HEK293 (cell line): ENCODE results near the gene DPH7.

Source experiments
- CTCF ChIA-PET: fragments of 350-600 bp; formaldehyde crosslinking; extraction: SDS; loops from one replicate; lab custom pipeline; 2021; ENCODE audit warnings: antibody characterized with exemption; lab: Yijun Ruan, JAX
- POLR2A ChIA-PET: fragments of 300-600 bp; formaldehyde crosslinking; extraction: SDS; loops from one replicate; lab custom pipeline; 2020; ENCODE audit warnings: antibody characterized with exemption, inconsistent platforms; lab: Yijun Ruan, JAX
- H3K27ac ChIP-seq: fragments of 200-500 bp; sonication (Bioruptor generic); 2 replicates; pipeline ENCODE4 v1.5.1; 2014; ENCODE audit warnings: low read depth, low read length, control low read depth, inconsistent platforms; ENCODE audit errors: extremely low read depth
- H3K36me3 ChIP-seq, 2 experiments: fragments of 200-500 bp in 1 of 2; sonication (Bioruptor generic) in 1 of 2; 1 replicate in 1 of 2; 2 replicates in 1 of 2; pipeline ENCODE4 v1.5.1; 2014 to 2017; ENCODE audit warnings: inconsistent platforms in 2 of 2, low read length in 2 of 2; ENCODE audit not compliant: control insufficient read depth in 2 of 2, insufficient read depth in 1 of 2
- H3K4me1 ChIP-seq: fragments of 200-500 bp; sonication (Bioruptor generic); 2 replicates; pipeline ENCODE4 v1.5.1; 2014; ENCODE audit warnings: mild to moderate bottlenecking, low read length, inconsistent platforms; ENCODE audit not compliant: control insufficient read depth, insufficient read depth
- H3K4me3 ChIP-seq: 2 replicates; pipeline ENCODE4 v1.5.1; 2011; ENCODE audit warnings: low read depth, mild to moderate bottlenecking, control low read depth, low read length, moderate library complexity
- H3K9me3 ChIP-seq: fragments of 200-500 bp; sonication (Bioruptor generic); 2 replicates; pipeline ENCODE4 v1.5.1; 2014; ENCODE audit warnings: low read depth, low read length, inconsistent platforms; ENCODE audit not compliant: control insufficient read depth, insufficient read depth
- GLIS1 ChIP-seq: fragments of 450-650 bp; formaldehyde crosslinking; IDR thresholded peaks from 2 replicates; pipeline ENCODE4 v1.5.1; 2016; ENCODE audit warnings: missing biosample characterization, missing genetic modification characterization
- GLIS2 ChIP-seq: fragments of 450-650 bp; formaldehyde crosslinking; IDR thresholded peaks from 2 replicates; pipeline ENCODE4 v1.5.1; 2016; ENCODE audit warnings: missing biosample characterization, missing genetic modification characterization
- PRDM1 ChIP-seq: fragments of 450-650 bp; formaldehyde crosslinking; IDR thresholded peaks from 2 replicates; pipeline ENCODE4; 2016; ENCODE audit warnings: missing biosample characterization, missing genetic modification characterization
- ZBTB1 ChIP-seq: fragments of 450-650 bp; formaldehyde crosslinking; IDR thresholded peaks from 2 replicates; pipeline ENCODE4 v1.5.1; 2016; ENCODE audit warnings: missing biosample characterization, missing genetic modification characterization
- ZBTB48 ChIP-seq: fragments of 450-650 bp; formaldehyde crosslinking; IDR thresholded peaks from 2 replicates; pipeline ENCODE4 v1.5.1; 2016; ENCODE audit warnings: missing biosample characterization, missing genetic modification characterization
- ZIC2 ChIP-seq: fragments of 450-650 bp; formaldehyde crosslinking; IDR thresholded peaks from 2 replicates; pipeline ENCODE4 v1.5.1; 2016; ENCODE audit warnings: missing biosample characterization, missing genetic modification characterization
- ZNF112 ChIP-seq: fragments of 450-650 bp; formaldehyde crosslinking; IDR thresholded peaks from 2 replicates; pipeline ENCODE4 v1.5.0; 2017; ENCODE audit warnings: missing biosample characterization, missing genetic modification characterization
- ZNF223 ChIP-seq: fragments of 450-650 bp; formaldehyde crosslinking; IDR thresholded peaks from 2 replicates; pipeline ENCODE4 v1.5.1; 2016; ENCODE audit warnings: missing biosample characterization, missing genetic modification characterization
- ZNF433 ChIP-seq: fragments of 450-650 bp; formaldehyde crosslinking; IDR thresholded peaks from 2 replicates; pipeline ENCODE4 v1.5.1; 2016; ENCODE audit warnings: missing biosample characterization, missing genetic modification characterization, low read depth
- ZNF544 ChIP-seq: fragments of 450-650 bp; formaldehyde crosslinking; IDR thresholded peaks from 2 replicates; pipeline ENCODE4 v1.5.0; 2017; ENCODE audit warnings: missing biosample characterization, missing genetic modification characterization
- ZNF549 ChIP-seq: fragments of 450-650 bp; IDR thresholded peaks from 2 replicates; pipeline ENCODE4 v1.5.1; 2018; ENCODE audit warnings: missing biosample characterization, missing genetic modification characterization, mild to moderate bottlenecking, inconsistent platforms, moderate library complexity
- ZNF707 ChIP-seq: fragments of 450-650 bp; formaldehyde crosslinking; IDR thresholded peaks from 2 replicates; pipeline ENCODE4 v1.5.1; 2016; ENCODE audit warnings: missing biosample characterization, missing genetic modification characterization
- ZNF777 ChIP-seq: fragments of 450-650 bp; formaldehyde crosslinking; IDR thresholded peaks from 2 replicates; pipeline ENCODE4 v1.5.1; 2017; ENCODE audit warnings: missing biosample characterization, missing genetic modification characterization, borderline replicate concordance
- ZXDB ChIP-seq: fragments of 450-650 bp; formaldehyde crosslinking; IDR thresholded peaks from 2 replicates; pipeline ENCODE4 v1.5.1; 2016; ENCODE audit warnings: missing biosample characterization, missing genetic modification characterization
- TF ChIP-seq, protein P1 (sequence below): fragments of 450-650 bp; formaldehyde crosslinking; IDR thresholded peaks from 2 replicates; pipeline ENCODE4 v1.5.1; 2016; ENCODE audit warnings: missing biosample characterization, missing genetic modification characterization
- TF ChIP-seq, protein P2 (sequence below): fragments of 450-650 bp; formaldehyde crosslinking; IDR thresholded peaks from 2 replicates; pipeline ENCODE4 v1.5.1; 2016; ENCODE audit warnings: missing biosample characterization, missing genetic modification characterization
- TF ChIP-seq, protein P3 (sequence below): fragments of 450-650 bp; formaldehyde crosslinking; IDR thresholded peaks from 2 replicates; pipeline ENCODE4 v1.5.1; 2016; ENCODE audit warnings: missing biosample characterization, missing genetic modification characterization
- TF ChIP-seq, protein P4 (sequence below): sonication (generic); formaldehyde crosslinking; IDR thresholded peaks from 2 replicates; pipeline ENCODE4 v1.8.1; 2022; ENCODE audit warnings: mild to moderate bottlenecking, moderate library complexity, missing genetic modification reagents
- TF ChIP-seq, protein P5 (sequence below): fragments of 450-650 bp; formaldehyde crosslinking; IDR thresholded peaks from 2 replicates; pipeline ENCODE4 v1.5.1; 2016; ENCODE audit warnings: missing biosample characterization, missing genetic modification characterization

DPH7 gene

DNA sequence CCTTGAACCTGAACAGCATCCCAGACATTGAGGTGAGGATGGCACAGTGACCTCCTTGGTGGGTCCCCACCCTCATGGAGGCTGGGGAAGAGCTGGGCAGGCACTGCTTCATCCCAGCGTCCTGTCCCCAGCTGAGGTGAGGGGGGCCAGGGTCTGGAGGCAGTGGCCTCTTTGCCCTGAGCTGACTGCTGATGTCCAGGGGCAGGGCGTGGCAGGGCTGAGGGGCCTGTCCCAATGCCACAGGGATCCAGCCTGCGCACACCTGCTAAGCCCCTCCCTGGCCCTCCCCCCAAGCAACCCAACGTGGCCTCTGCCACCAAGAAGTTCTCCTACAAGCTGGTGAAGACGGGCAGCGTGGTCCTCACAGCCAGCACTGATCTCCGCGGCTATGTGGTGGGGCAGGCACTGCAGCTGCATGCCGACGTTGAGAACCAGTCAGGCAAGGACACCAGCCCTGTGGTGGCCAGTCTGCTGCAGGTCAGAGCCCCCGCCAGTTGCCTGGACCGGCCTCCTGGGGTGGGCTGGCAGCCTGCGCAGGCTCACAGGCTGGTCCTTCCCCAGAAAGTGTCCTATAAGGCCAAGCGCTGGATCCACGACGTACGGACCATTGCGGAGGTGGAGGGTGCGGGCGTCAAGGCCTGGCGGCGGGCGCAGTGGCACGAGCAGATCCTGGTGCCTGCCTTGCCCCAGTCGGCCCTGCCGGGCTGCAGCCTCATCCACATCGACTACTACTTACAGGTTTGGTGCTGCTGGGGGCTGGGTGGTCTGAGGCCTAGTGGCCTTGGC is 35.2 kb upstream of the DPH7 start:
- ChIA-PET CTCF (interaction anchor here (0.8 to 3.0 kb wide), 2 partner anchors 32 to 86 kb away, joined by 3 to 16 read pairs; no protein-coding TSS in a partner anchor), POLR2A (interaction anchor here (0.7 to 1.0 kb wide), 3 partner anchors 9 to 22 kb away, joined by 3 to 5 read pairs (median 4); partner anchors contain the start of gene ARRDC1)
- Histone ChIP-seq H3K9me3 (no peaks in the 10 kb centered on the region), H3K4me1 (peaks cover 6% of the 10 kb centered on the region; the same call in 1 of the 2 replicates), H3K36me3 (peaks cover 0 to 38% of the 10 kb centered on the region in 2 experiments; a peak in 1 of 3 replicates), H3K27ac (0 out of 2 replicates have a peak overlapping the region, but pooled peaks have one; percentile 6), H3K4me3 (no peak overlapping the region)
- TF ChIP-seq, protein P1, sequence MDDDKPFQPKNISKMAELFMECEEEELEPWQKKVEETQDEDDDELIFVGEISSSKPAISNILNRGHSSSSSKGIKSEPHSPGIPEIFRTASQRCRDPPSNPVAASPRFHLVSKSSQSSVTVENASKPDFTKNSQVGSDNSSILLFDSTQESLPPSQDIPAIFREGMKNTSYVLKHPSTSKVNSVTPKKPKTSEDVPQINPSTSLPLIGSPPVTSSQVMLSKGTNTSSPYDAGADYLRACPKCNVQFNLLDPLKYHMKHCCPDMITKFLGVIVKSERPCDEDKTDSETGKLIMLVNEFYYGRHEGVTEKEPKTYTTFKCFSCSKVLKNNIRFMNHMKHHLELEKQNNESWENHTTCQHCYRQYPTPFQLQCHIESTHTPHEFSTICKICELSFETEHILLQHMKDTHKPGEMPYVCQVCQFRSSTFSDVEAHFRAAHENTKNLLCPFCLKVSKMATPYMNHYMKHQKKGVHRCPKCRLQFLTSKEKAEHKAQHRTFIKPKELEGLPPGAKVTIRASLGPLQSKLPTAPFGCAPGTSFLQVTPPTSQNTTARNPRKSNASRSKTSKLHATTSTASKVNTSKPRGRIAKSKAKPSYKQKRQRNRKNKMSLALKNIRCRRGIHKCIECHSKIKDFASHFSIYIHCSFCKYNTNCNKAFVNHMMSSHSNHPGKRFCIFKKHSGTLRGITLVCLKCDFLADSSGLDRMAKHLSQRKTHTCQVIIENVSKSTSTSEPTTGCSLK (tag by site-specific recombination): no peak
- TF ChIP-seq, protein P2, sequence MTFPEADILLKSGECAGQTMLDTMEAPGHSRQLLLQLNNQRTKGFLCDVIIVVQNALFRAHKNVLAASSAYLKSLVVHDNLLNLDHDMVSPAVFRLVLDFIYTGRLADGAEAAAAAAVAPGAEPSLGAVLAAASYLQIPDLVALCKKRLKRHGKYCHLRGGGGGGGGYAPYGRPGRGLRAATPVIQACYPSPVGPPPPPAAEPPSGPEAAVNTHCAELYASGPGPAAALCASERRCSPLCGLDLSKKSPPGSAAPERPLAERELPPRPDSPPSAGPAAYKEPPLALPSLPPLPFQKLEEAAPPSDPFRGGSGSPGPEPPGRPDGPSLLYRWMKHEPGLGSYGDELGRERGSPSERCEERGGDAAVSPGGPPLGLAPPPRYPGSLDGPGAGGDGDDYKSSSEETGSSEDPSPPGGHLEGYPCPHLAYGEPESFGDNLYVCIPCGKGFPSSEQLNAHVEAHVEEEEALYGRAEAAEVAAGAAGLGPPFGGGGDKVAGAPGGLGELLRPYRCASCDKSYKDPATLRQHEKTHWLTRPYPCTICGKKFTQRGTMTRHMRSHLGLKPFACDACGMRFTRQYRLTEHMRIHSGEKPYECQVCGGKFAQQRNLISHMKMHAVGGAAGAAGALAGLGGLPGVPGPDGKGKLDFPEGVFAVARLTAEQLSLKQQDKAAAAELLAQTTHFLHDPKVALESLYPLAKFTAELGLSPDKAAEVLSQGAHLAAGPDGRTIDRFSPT (tag by site-specific recombination): 0 out of 2 replicates have a peak, but pooled peaks have one; percentile 17

DNA sequence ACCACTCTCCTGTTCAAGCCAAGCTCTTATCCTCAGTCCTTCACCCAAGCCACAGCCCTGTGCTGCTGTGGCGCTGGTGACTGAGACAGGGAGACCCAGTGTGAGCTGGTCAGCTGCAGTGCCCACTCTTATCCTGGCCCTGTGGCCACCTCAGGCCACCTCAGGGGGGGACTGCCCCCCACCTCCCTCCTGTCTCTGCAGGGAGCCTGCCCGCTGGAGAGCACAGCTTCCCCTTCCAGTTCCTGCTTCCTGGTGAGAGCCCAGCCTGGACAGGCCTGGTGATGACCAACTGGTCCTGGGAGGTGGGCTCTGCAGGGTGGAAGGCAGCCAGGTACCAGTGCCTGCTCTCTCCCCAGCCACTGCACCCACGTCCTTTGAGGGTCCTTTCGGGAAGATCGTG is 34.5 kb upstream of the DPH7 start:
- Histone ChIP-seq H3K4me1 (peaks cover 6% of the 10 kb centered on the region; the same call in 1 of the 2 replicates), H3K4me3 (no peak overlapping the region)
- CTCF ChIA-PET: interaction anchor here (0.8 to 3.0 kb wide), 2 partner anchors 31 to 85 kb away, joined by 3 to 16 read pairs; no protein-coding TSS in a partner anchor

More for the DNA sequence above, 34.5 kb upstream of the DPH7 start:
- POLR2A ChIA-PET: interaction anchor here (0.7 to 1.0 kb wide), 3 partner anchors 8 to 22 kb away, joined by 3 to 5 read pairs (median 4); partner anchors contain the start of gene ARRDC1
- Histone ChIP-seq H3K27ac (0 out of 2 replicates have a peak overlapping the region, but pooled peaks have one; percentile 6), H3K9me3 (no peaks in the 10 kb centered on the region), H3K36me3 (peaks cover 0 to 38% of the 10 kb centered on the region in 2 experiments; a peak in 1 of 3 replicates)
- TF ChIP-seq, protein P3, sequence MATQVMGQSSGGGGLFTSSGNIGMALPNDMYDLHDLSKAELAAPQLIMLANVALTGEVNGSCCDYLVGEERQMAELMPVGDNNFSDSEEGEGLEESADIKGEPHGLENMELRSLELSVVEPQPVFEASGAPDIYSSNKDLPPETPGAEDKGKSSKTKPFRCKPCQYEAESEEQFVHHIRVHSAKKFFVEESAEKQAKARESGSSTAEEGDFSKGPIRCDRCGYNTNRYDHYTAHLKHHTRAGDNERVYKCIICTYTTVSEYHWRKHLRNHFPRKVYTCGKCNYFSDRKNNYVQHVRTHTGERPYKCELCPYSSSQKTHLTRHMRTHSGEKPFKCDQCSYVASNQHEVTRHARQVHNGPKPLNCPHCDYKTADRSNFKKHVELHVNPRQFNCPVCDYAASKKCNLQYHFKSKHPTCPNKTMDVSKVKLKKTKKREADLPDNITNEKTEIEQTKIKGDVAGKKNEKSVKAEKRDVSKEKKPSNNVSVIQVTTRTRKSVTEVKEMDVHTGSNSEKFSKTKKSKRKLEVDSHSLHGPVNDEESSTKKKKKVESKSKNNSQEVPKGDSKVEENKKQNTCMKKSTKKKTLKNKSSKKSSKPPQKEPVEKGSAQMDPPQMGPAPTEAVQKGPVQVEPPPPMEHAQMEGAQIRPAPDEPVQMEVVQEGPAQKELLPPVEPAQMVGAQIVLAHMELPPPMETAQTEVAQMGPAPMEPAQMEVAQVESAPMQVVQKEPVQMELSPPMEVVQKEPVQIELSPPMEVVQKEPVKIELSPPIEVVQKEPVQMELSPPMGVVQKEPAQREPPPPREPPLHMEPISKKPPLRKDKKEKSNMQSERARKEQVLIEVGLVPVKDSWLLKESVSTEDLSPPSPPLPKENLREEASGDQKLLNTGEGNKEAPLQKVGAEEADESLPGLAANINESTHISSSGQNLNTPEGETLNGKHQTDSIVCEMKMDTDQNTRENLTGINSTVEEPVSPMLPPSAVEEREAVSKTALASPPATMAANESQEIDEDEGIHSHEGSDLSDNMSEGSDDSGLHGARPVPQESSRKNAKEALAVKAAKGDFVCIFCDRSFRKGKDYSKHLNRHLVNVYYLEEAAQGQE (tag by site-specific recombination): no peak
- TF ChIP-seq ZNF707 (tag by site-specific recombination) (no peak), ZIC2 (tag by site-specific recombination) (peak; percentile 75), ZBTB1 (no peak), ZNF544 (tag by site-specific recombination) (no peak), ZNF433 (tag by site-specific recombination) (no peak), ZNF777 (tag by site-specific recombination) (no peak), ZNF549 (tag by site-specific recombination) (no peak), PRDM1 (no peak), ZNF223 (tag by site-specific recombination) (no peak), ZNF112 (tag by site-specific recombination) (no peak), GLIS1 (tag by site-specific recombination) (peak; percentile 31; the same call in 1 of the 2 replicates), ZXDB (tag by site-specific recombination) (no peak), ZBTB48 (tag by site-specific recombination) (no peak), GLIS2 (tag by site-specific recombination) (peak; percentile 43; the same call in 1 of the 2 replicates)
- TF ChIP-seq, protein P4, sequence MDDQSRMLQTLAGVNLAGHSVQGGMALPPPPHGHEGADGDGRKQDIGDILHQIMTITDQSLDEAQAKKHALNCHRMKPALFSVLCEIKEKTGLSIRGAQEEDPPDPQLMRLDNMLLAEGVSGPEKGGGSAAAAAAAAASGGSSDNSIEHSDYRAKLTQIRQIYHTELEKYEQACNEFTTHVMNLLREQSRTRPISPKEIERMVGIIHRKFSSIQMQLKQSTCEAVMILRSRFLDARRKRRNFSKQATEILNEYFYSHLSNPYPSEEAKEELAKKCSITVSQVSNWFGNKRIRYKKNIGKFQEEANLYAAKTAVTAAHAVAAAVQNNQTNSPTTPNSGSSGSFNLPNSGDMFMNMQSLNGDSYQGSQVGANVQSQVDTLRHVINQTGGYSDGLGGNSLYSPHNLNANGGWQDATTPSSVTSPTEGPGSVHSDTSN: no peak
- TF ChIP-seq, protein P5, sequence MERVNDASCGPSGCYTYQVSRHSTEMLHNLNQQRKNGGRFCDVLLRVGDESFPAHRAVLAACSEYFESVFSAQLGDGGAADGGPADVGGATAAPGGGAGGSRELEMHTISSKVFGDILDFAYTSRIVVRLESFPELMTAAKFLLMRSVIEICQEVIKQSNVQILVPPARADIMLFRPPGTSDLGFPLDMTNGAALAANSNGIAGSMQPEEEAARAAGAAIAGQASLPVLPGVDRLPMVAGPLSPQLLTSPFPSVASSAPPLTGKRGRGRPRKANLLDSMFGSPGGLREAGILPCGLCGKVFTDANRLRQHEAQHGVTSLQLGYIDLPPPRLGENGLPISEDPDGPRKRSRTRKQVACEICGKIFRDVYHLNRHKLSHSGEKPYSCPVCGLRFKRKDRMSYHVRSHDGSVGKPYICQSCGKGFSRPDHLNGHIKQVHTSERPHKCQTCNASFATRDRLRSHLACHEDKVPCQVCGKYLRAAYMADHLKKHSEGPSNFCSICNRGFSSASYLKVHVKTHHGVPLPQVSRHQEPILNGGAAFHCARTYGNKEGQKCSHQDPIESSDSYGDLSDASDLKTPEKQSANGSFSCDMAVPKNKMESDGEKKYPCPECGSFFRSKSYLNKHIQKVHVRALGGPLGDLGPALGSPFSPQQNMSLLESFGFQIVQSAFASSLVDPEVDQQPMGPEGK (tag by site-specific recombination): peak; percentile 13; the same call in 1 of the 2 replicates
